HG02798 (cell line): Measurements from ENCODE around the gene SLC26A4.

Experiments used
- ATAC-seq: cut with Tn5 transposase; IDR thresholded peaks from one replicate; pipeline ENCODE4 v1.9.1; 2021; ENCODE audit warnings: mild to moderate bottlenecking; ENCODE audit not compliant: unreplicated experiment, poor library complexity

Gene SLC26A4

GRCh38 chr7:107658467-107658866, 2.2 kb upstream of the SLC26A4 start:
- no peak for ATAC-seq

GRCh38 chr7:107659666-107660065, 962 bp upstream of the SLC26A4 start:
- no peak for ATAC-seq

GRCh38 chr7:107661081-107661864, 645 bp downstream of the SLC26A4 start:
- ATAC-seq = peak; percentile 61

- ATAC-seq = no peak
These were observed 1.3 kb downstream of the SLC26A4 start for GRCh38 chr7:107661865-107662379.

GRCh38 chr7:107663196-107663595, 2.6 kb downstream of the SLC26A4 start:
- ATAC-seq = no peak

GRCh38 chr7:107666790-107667189, 6.2 kb downstream of the SLC26A4 start:
- no peak for ATAC-seq

GRCh38 chr7:107667341-107667740, 6.7 kb downstream of the SLC26A4 start:
- no peak for ATAC-seq

GRCh38 chr7:107668296-107668695, 7.7 kb downstream of the SLC26A4 start:
- no peak for ATAC-seq

- ATAC-seq = no peak
These were observed 11.6 kb downstream of the SLC26A4 start for GRCh38 chr7:107672183-107672582.

GRCh38 chr7:107676249-107676648, 15.6 kb downstream of the SLC26A4 start:
- no peak for ATAC-seq

- no peak for ATAC-seq
These were observed 17.6 kb downstream of the SLC26A4 start for GRCh38 chr7:107678110-107678753.

GRCh38 chr7:107680478-107680877, 19.9 kb downstream of the SLC26A4 start:
- ATAC-seq = no peak

- ATAC-seq = no peak
These were observed 22.3 kb downstream of the SLC26A4 start for GRCh38 chr7:107682886-107683285.

- no peak for ATAC-seq
These were observed 23.7 kb downstream of the SLC26A4 start for GRCh38 chr7:107684287-107684686.

- ATAC-seq = no peak
These were observed 24.4 kb downstream of the SLC26A4 start for GRCh38 chr7:107684947-107685463.

GRCh38 chr7:107686816-107687387, 26.3 kb downstream of the SLC26A4 start:
- ATAC-seq = no peak

GRCh38 chr7:107687656-107688055, 27.0 kb downstream of the SLC26A4 start:
- ATAC-seq = no peak

GRCh38 chr7:107689553-107689952, 28.9 kb downstream of the SLC26A4 start:
- ATAC-seq = no peak

- no peak for ATAC-seq
These were observed 29.5 kb downstream of the SLC26A4 start for GRCh38 chr7:107690084-107690483.

GRCh38 chr7:107690611-107691010, 30.0 kb downstream of the SLC26A4 start:
- no peak for ATAC-seq

- ATAC-seq = no peak
These were observed 31.1 kb downstream of the SLC26A4 start for GRCh38 chr7:107691716-107692115.
